ENCODE results near the gene C12orf76.
A peak's percentile ranks its signal among the peaks of the same experiment; 100 is the strongest.
"Not testable (repeated sequence)": the region's sequence is repeated elsewhere in the genome, so short reads cannot be mapped to it uniquely, and the experiment has no call there.

The C12orf76 gene

DNA sequence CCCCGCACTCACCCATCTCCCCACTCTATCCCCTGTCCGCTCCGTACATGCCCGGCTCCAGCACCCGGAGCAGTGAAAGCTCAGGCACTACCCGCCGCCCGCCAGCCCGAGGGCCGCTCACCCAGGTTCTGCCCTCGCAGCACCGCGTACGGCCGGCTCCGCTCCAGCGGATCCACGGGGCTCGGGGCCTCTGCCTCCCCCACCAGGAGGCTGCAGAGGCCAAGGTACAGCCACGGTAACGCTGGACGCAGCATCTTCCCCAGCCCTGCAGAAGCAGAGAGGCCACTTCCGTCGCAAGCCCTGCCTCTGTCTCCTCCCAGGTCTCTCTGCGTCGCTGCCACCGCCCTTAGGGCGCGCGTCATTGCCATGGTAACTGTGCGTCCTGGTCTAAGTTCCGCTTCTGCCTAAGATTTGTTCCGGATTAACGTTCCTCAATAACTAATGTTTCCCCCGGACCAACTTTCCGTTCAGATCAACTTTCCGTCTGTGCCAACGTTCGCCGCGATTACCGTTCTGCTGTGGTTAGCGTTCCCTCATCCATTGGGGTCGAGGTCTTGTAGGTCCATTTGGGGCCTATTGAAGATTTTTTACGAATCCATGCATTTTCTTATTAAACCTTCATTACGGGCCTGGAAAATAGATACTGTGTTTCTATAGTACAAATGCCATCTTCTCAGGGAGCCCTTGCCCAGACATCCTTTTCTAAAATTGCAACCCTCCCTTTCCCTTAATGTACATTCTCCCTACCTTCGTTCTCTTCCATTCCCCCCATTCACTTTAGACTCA lies at the start of gene C12orf76:
Gene C12orf76 (minus strand): TSS at position 281 of the 786 bp plus-strand sequence. CDS start 27 bp downstream, at position 254.
- TF ChIP-seq, protein P1, sequence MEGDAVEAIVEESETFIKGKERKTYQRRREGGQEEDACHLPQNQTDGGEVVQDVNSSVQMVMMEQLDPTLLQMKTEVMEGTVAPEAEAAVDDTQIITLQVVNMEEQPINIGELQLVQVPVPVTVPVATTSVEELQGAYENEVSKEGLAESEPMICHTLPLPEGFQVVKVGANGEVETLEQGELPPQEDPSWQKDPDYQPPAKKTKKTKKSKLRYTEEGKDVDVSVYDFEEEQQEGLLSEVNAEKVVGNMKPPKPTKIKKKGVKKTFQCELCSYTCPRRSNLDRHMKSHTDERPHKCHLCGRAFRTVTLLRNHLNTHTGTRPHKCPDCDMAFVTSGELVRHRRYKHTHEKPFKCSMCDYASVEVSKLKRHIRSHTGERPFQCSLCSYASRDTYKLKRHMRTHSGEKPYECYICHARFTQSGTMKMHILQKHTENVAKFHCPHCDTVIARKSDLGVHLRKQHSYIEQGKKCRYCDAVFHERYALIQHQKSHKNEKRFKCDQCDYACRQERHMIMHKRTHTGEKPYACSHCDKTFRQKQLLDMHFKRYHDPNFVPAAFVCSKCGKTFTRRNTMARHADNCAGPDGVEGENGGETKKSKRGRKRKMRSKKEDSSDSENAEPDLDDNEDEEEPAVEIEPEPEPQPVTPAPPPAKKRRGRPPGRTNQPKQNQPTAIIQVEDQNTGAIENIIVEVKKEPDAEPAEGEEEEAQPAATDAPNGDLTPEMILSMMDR (IDR thresholded peaks at IDR 0.05; ENCODE audit: extremely low read depth, missing control alignments) = peak; percentile 17
- DNase-seq (ENCODE audit: low spot score) = peak; percentile 90

GRCh38 chr12:110093631-110094311 lies 45.4 kb upstream of the C12orf76 start:
- TF ChIP-seq, protein P1 (IDR thresholded peaks at IDR 0.05; ENCODE audit: extremely low read depth, missing control alignments) = no peak
- DNase-seq (ENCODE audit: low spot score) = no peak

- DNase-seq (ENCODE audit: low spot score) = no peak
- TF ChIP-seq, protein P1 (IDR thresholded peaks at IDR 0.05; ENCODE audit: extremely low read depth, missing control alignments) = no peak
These were observed 42.9 kb upstream of the C12orf76 start for GRCh38 chr12:110091136-110091711.

GRCh38 chr12:110090266-110091135 lies 42.2 kb upstream of the C12orf76 start:
- DNase-seq (ENCODE audit: low spot score) = no peak
- TF ChIP-seq, protein P1 (IDR thresholded peaks at IDR 0.05; ENCODE audit: extremely low read depth, missing control alignments) = no peak

- DNase-seq (ENCODE audit: low spot score) = no peak
- TF ChIP-seq, protein P1 (IDR thresholded peaks at IDR 0.05; ENCODE audit: extremely low read depth, missing control alignments) = no peak
These were observed 40.6 kb upstream of the C12orf76 start for GRCh38 chr12:110088936-110089335.

DNA sequence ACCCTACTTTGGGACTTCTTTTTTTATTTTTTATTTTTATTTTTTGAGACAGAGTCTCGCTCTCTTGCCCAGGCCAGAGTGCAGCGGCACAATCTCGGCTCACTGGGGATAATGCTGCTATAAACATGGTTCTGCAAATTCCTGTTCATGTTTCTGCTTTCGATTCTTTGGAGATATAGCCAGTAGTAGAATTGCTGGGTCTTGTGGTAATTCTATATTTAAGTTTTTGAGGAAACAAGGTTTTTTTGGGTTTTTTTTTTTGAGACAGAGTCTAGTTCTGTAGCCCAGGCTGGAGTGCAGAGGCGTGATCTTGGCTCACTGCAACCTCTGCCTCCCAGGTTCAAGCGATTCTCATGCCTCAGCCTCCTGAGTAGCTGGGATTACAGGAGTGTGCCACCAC lies 39.9 kb upstream of the C12orf76 start:
- not testable (repeated sequence) for DNase-seq (ENCODE audit: low spot score)

- TF ChIP-seq, protein P1 (IDR thresholded peaks at IDR 0.05; ENCODE audit: extremely low read depth, missing control alignments) = no peak
- no peak for DNase-seq (ENCODE audit: low spot score)
These were observed 36.1 kb upstream of the C12orf76 start for GRCh38 chr12:110084314-110085015.

All from GM20000 (cell line).